Ascending aorta (tissue), 2 donors: ENCODE measurements around the gene ENTPD5. TPM values are rescaled to one million over a fixed set of nuclear protein-coding genes. Genes with fewer than 3 reads are reported as not detected.

ENCODE experiments used
- DNase-seq, 2 donors: peaks; one replicate each; pipeline ENCODE4 v3.0.0-alpha.2; 2019; ENCODE audit warnings: low spot score in 2 of 2
- H3K27ac ChIP-seq, 2 donors: fragments of 200-600 bp; sonication (generic); one replicate each; pipeline ENCODE4 v1.5.1; 2016 to 2017; ENCODE audit warnings: mild to moderate bottlenecking in 1 of 2
- H3K27me3 ChIP-seq: fragments of 200-600 bp; sonication (generic); one replicate; pipeline ENCODE4 v1.5.1; 2017
- H3K36me3 ChIP-seq, 2 donors: fragments of 200-600 bp; sonication (generic); one replicate each; pipeline ENCODE4 v1.5.1; 2016
- H3K4me1 ChIP-seq, 2 donors: fragments of 200-600 bp; sonication (generic); one replicate each; pipeline ENCODE4 v1.5.1; 2016 to 2017; ENCODE audit warnings: mild to moderate bottlenecking in 1 of 2
- H3K4me3 ChIP-seq, 2 donors: fragments of 200-600 bp; sonication (generic); one replicate each; pipeline ENCODE4 v1.5.1; 2016 to 2017; ENCODE audit warnings: mild to moderate bottlenecking in 1 of 2
- H3K9me3 ChIP-seq, 2 donors: fragments of 200-600 bp; sonication (generic); one replicate each; pipeline ENCODE4 v1.5.1; 2016
- intact Hi-C: fragments of 100-400 bp; cut with DNase I; formaldehyde crosslinking; loops from one replicate; pipeline ENCODE4 v1.15.1; 2023
- total RNA-seq: library from RNA; depleted of rRNA; stranded (reverse); fragments of >200 nt; gene quantifications from one replicate; pipeline ENCODE4 v1.1.0, GENCODE V29; 2016
- TF ChIP-seq, protein P1 (sequence below), 3 experiments: fragments of 200-600 bp in 2 of 3; fragments of 450-650 bp in 1 of 3; sonication (generic) in 2 of 3; IDR thresholded peaks; one replicate each; pipeline ENCODE4 v1.5.1; 2016 to 2019; ENCODE audit warnings: antibody characterized with exemption in 3 of 3, mild to moderate bottlenecking in 1 of 3, moderate library complexity in 1 of 3

ENTPD5 gene
- total RNA-seq, 1 donor from 2014 or later, result 2.6 TPM

DNA sequence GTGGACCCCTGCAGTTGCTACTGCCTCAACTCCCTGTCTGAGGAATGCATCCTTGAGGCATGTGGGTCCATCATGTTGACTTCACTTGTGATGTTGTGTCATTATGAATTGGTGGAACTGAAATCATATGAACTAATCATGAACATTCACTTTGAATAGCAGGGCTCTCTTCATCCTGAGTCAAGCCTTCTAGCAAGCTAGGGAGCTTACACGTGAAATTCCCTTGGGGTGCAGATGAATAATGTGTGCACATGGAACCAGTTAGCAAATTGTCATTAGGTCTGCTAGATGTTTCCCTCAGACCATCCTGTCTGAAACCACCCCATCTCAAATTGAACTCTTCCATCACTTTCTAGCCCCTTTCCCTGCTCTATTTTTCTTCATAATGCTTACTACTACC, 65.4 kb downstream of the ENTPD5 start:
- DNase-seq, result no peak
- H3K4me3 ChIP-seq, result no peak overlapping the region
- peaks cover 27 to 46% of the 10 kb centered on the region in 2 donors for H3K36me3 ChIP-seq
- no peaks in the 10 kb centered on the region for H3K9me3 ChIP-seq
- no peaks in the 10 kb centered on the region for H3K27me3 ChIP-seq
- TF ChIP-seq, protein P1, sequence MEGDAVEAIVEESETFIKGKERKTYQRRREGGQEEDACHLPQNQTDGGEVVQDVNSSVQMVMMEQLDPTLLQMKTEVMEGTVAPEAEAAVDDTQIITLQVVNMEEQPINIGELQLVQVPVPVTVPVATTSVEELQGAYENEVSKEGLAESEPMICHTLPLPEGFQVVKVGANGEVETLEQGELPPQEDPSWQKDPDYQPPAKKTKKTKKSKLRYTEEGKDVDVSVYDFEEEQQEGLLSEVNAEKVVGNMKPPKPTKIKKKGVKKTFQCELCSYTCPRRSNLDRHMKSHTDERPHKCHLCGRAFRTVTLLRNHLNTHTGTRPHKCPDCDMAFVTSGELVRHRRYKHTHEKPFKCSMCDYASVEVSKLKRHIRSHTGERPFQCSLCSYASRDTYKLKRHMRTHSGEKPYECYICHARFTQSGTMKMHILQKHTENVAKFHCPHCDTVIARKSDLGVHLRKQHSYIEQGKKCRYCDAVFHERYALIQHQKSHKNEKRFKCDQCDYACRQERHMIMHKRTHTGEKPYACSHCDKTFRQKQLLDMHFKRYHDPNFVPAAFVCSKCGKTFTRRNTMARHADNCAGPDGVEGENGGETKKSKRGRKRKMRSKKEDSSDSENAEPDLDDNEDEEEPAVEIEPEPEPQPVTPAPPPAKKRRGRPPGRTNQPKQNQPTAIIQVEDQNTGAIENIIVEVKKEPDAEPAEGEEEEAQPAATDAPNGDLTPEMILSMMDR (IDR thresholded peaks at IDR 0.05), result no peak
- intact Hi-C loops, result loop anchor here (5.0 kb wide), 1 partner anchor 241 kb away; the partner anchor contains the start of gene PNMA1
- H3K27ac ChIP-seq, result no peak overlapping the region
- H3K4me1 ChIP-seq, result peaks cover 0 to 12% of the 10 kb centered on the region in 2 donors

DNA sequence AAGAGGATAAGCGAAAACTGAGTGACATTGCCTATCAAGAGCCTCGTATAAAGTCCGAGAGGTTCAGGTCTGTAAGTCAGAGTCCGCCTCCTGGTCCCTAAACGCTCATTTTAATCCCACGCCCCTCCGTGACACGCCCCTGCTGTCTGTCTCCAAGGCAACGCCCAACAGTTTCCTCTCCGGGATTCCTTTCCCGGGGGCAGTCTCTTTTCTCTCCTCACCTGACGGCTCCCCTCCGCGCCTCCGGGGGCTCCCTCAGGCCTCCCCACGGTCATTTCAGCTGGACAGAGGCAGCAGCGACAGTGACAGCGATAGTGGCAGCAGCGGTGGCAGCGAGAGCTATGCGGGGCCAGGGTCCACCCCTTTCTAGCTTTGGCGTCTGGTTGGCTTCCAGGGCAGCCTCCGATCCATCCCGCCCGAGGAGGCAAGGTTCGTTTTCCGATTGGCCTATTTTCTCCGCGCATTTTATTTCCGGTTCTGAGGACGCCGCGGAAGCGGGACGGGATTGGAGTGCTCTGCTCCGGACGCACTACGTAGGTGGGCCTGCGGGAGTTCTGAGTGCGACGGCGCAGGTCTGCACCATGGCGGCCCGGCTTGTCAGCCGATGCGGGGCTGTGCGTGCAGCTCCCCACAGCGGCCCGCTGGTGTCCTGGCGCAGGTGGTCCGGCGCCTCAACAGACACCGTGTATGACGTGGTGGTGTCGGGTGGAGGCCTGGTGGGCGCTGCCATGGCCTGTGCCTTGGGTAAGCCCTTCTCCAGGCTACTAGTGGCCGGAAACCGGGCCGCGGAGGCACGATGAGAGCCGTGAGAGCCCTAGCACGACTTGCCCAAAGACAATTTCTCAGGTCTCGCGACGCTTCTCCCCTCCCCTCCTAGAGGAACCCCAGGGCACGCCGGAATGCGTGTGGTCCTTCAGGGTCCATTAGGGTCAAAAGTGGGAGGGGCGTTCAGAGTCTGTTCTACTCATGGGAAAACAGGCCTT, 69.0 kb downstream of the ENTPD5 start, which contains the start of the genes COQ6 and FAM161B:
Gene COQ6, plus strand, starts transcription at position 551 of the 983 bp plus-strand sequence. Its CDS starts 31 bp downstream, at position 582.
Gene FAM161B, minus strand, starts transcription at position 343 of the 983 bp plus-strand sequence. Its CDS starts 68 bp downstream, at position 275.
- intact Hi-C loops, result loop anchor here (1.0 to 5.0 kb wide), 4 partner anchors 69 to 238 kb away; partner anchors contain the start of genes ALDH6A1, BBOF1, ENTPD5 and LIN52
- Histone ChIP-seq H3K36me3 (peaks cover 5 to 16% of the 10 kb centered on the region in 2 donors), H3K4me1 (peaks cover 0 to 12% of the 10 kb centered on the region in 2 donors), H3K9me3 (no peaks in the 10 kb centered on the region), H3K27ac (peak within 1 kb of the TSS; percentile 88 to 95), H3K4me3 (peak within 1 kb of the TSS; percentile 78 to 85), H3K27me3 (no peaks in the 10 kb centered on the region)
- TF ChIP-seq, protein P1 (IDR thresholded peaks at IDR 0.05), result peak in 2 of 3 experiments; percentile 7 to 19
- DNase-seq, result peak; percentile 79 to 97

DNA sequence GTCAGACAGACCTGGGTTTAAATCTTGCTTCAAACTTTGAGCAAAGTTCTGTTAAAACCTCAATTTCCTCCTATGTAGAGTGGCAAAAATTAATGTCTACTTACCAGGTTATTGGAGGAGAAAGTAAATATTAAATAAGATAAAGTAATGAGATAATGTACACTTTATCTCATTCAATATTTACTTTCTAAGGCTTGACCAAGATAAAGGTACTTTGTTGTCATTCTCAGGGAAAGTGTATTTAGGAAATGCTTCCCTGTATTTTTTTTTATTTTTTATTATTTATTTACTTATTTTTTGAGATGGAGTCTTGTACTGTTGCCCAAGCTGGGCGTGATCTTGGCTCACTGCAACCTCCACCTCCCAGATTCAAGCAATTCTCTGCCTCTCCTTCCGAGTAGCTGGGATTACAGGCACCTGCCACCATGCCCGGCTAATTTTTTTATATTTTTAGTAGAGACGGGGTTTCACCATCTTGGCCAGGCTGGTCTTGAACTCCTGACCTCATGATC, 73.9 kb downstream of the ENTPD5 start:
- H3K27ac ChIP-seq, result no peak overlapping the region
- H3K4me3 ChIP-seq, result no peak overlapping the region
- H3K36me3 ChIP-seq, result peaks cover 17 to 28% of the 10 kb centered on the region in 2 donors
- H3K4me1 ChIP-seq, result peaks cover 0 to 4% of the 10 kb centered on the region in 2 donors
- H3K9me3 ChIP-seq, result no peaks in the 10 kb centered on the region
- TF ChIP-seq, protein P1 (IDR thresholded peaks at IDR 0.05), result no peak
- DNase-seq, result no peak
- intact Hi-C loops, result loop anchor here (5.0 kb wide), 1 partner anchor 223 kb away; no protein-coding TSS in a partner anchor
- no peaks in the 10 kb centered on the region for H3K27me3 ChIP-seq

DNA sequence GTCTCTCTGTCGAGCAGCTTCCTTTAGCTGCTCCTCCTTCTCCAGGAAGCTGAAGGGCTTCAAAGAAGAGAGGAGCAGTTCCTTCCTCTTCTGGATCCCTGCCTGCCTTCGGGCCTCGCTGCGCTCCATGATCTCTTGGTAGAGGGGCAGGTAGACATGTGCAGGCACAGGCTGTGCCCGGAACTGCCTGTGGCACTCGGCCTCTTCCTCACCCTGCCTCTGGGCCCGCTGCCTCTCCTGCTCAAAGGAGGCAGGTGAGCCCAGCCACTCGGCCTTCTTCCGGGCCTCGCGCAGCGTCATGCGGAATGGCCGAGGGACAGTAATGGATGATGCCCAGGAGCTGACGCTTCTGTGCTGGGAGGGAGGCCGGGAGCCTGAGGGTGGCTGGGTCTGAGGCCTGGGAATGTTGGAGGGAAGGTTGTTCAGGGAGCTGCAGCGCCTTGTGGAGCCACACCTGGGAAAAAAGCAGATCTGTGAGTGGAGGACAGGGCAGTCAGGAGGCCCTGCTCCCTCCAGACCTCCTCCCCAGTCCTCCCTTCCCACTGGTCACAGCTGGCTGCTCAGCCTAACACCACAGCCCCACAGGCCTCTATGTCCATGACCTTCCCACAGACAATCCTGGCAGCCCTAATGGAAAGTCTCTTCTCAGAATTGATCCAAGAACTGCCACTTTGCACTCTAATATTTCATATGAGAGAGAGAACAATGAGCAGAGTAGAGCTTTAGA, 74.5 kb downstream of the ENTPD5 start:
- Histone ChIP-seq H3K4me3 (no peak overlapping the region), H3K4me1 (peaks cover 0 to 4% of the 10 kb centered on the region in 2 donors), H3K27ac (no peak overlapping the region), H3K36me3 (peaks cover 22 to 31% of the 10 kb centered on the region in 2 donors), H3K27me3 (no peaks in the 10 kb centered on the region), H3K9me3 (no peaks in the 10 kb centered on the region)
- TF ChIP-seq, protein P1 (IDR thresholded peaks at IDR 0.05), result no peak
- no peak for DNase-seq
- intact Hi-C loops, result loop anchor here (5.0 kb wide), 1 partner anchor 222 kb away; no protein-coding TSS in a partner anchor

DNA sequence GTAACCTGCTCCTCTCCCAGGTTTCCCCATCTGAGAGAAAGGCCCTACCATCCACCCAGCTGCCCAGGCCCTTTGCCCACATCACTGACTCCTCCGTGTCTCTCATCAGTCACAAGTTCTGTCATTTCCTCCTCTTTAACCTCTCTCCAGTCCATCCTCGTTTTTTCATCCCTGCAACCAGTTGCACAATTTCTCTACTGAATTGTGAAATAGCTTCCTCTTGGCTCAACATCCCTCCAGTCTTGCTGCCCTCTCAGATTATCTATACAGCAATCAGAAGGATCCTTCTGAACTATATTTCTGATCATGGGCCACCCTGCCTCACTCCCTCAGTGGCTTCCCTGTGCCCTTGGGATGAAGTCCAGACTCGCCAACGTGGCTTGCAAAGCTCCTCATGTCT, 76.0 kb downstream of the ENTPD5 start:
- H3K4me1 ChIP-seq, result no peaks in the 10 kb centered on the region
- no peak overlapping the region for H3K4me3 ChIP-seq
- no peaks in the 10 kb centered on the region for H3K9me3 ChIP-seq
- H3K36me3 ChIP-seq, result peaks cover 29 to 33% of the 10 kb centered on the region in 2 donors
- intact Hi-C loops, result no loop called here
- TF ChIP-seq, protein P1 (IDR thresholded peaks at IDR 0.05), result no peak
- H3K27ac ChIP-seq, result peak overlapping the region in 1 of 2 donors; percentile 34
- H3K27me3 ChIP-seq, result no peaks in the 10 kb centered on the region
- no peak for DNase-seq
